Limb (tissue), 2 donors: ENCODE results near the gene C1orf226.

Source experiments
- DNase-seq, 2 donors: peaks; one replicate each; pipeline ENCODE4 v3.0.0-alpha.2; 2016; ENCODE audit errors: extremely low spot score in 2 of 2

The C1orf226 gene

GRCh38 chr1:162384116-162384515, 2.6 kb downstream of the C1orf226 start:
- no peak for DNase-seq

- DNase-seq = no peak
These were observed 3.2 kb downstream of the C1orf226 start for GRCh38 chr1:162384601-162385279.

GRCh38 chr1:162385280-162385623, 3.7 kb downstream of the C1orf226 start:
- DNase-seq = no peak

GRCh38 chr1:162385702-162386101, 4.2 kb downstream of the C1orf226 start:
- DNase-seq = no peak

- no peak for DNase-seq
These were observed 5.0 kb downstream of the C1orf226 start for GRCh38 chr1:162386292-162387225.

- DNase-seq = no peak
These were observed 5.9 kb downstream of the C1orf226 start for GRCh38 chr1:162387226-162388082.

- DNase-seq = no peak
These were observed 6.6 kb downstream of the C1orf226 start for GRCh38 chr1:162388083-162388594.

- DNase-seq = no peak
These were observed 7.1 kb downstream of the C1orf226 start for GRCh38 chr1:162388615-162389014.

GRCh38 chr1:162389021-162389818, 7.7 kb downstream of the C1orf226 start:
- no peak for DNase-seq

- no peak for DNase-seq
These were observed 8.4 kb downstream of the C1orf226 start for GRCh38 chr1:162389971-162390370.

- no peak for DNase-seq
These were observed 9.1 kb downstream of the C1orf226 start for GRCh38 chr1:162390396-162391185.

- peak in 1 of 2 donors; percentile 58 for DNase-seq
These were observed 10.4 kb downstream of the C1orf226 start for GRCh38 chr1:162391790-162392563.

- DNase-seq = no peak
These were observed 14.8 kb downstream of the C1orf226 start for GRCh38 chr1:162396201-162396906.

- no peak for DNase-seq
These were observed 15.5 kb downstream of the C1orf226 start for GRCh38 chr1:162397039-162397448.

GRCh38 chr1:162397943-162398560, 16.5 kb downstream of the C1orf226 start:
- DNase-seq = no peak

GRCh38 chr1:162398999-162399580, 17.6 kb downstream of the C1orf226 start:
- DNase-seq = no peak

GRCh38 chr1:162400790-162401355, 19.3 kb downstream of the C1orf226 start:
- no peak for DNase-seq
